Cortex of kidney (tissue), 1 donor: ENCODE measurements around the gene CDK11A.
"Not testable (repeated sequence)": the region's sequence is repeated elsewhere in the genome, so short reads cannot be mapped to it uniquely, and the experiment has no call there.

ENCODE experiments used
- DNase-seq: peaks from one replicate; lab custom pipeline; 2025; lab: John Stamatoyannopoulos, UW

The CDK11A gene

DNA sequence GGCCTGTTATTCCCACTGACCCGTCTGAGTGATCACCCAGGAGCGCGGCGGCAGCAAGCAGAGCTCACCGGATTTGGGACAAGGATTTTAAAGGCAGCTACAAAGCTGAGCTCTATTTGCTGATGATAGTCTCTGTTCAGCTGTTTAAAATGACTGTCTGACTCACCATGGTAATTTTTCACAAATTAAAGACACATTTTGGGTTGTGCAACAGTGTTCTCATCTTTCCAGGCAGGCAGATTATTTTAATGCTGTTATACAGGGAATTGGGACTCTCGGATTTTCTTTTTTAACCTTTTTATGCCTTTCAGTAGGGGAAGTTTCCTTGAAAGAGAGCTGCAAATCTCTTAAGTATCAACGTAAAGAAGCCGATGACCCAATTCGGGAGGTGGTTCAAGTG is 61.8 kb downstream of the CDK11A start:
- not testable (repeated sequence) for DNase-seq

DNA sequence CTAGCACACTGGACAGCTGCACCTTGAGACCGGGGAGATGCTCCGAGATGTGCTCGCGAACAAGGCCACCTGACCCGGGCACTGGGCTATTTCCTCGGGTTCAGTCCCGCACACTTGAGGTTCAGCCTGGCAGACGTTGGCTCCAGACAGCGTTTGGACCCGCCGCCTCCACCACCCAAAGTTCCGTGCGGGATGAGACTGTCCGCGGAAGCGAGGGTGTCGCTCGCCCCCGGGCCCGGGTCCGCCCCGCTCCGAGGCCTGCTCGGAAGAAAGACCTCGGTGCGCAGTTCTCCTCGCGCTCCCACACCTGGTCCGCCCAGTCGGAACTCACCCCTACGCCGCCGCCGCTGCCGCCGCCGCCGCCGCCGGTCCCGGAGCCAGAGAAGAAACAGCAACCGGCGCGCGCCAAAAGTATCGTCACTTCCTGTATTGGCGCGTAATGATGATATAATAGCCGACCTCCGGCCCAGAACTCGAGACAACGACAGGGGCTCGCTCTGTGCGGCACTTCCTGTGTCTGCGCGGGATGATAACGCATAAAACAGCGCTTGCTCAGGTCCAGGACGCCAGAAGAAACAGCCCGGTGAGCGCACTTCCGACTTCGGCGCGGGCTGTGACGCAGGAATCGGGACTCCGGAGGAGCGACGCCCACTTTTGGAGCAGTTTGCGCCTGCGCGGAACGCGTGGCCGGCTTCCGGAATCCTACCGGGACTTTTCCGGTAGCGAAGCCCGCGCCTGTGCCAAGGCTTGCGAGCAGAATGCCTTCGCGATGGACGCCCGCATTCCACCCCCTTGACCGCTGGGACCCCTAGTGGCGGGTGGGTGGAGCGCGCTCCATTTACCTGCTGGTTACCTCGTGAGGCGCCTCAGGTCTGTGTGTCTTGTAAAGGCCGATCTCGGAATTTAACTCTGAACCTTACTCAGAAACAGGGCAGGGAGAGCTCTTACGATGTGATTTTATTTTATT is 65.3 kb downstream of the CDK11A start, which contains the start of gene CDK11B:
CDK11B (minus strand) TSS at position 422 of the 967 bp plus-strand sequence. CDS start 1,519 bp downstream, outside the sequence.
- DNase-seq, result not testable (repeated sequence)
